ENCODE measurements around the gene SPINT3.

Gene SPINT3

GRCh38 chr20:45515147-45515913 lies at the start of gene SPINT3:
Gene SPINT3 (minus strand): TSS chr20:45515622. CDS start chr20:45515608, 14 bp downstream.
- Histone ChIP-seq H4K20me1 (ENCODE audit: control insufficient read depth, insufficient read depth, low read depth, low read length) (no peaks in the 10 kb centered on the region), H3K79me2 (ENCODE audit: control insufficient read depth, low read length) (no peaks in the 10 kb centered on the region), H3F3A (ENCODE audit: control insufficient read depth, insufficient read depth) (no peaks in the 10 kb centered on the region), H3K4me1 (ENCODE audit: control insufficient read depth, low read length) (no peaks in the 10 kb centered on the region), H3K4me2 (ENCODE audit: low read length) (no peak within 1 kb of the TSS), H3K9me3 (ENCODE audit: control insufficient read depth, insufficient read depth, low read length) (no peaks in the 10 kb centered on the region), H3K27me3 (ENCODE audit: control insufficient read depth, low read length) (0 out of 2 replicates have a peak, but pooled peaks cover 5% of the 10 kb centered on the region), H3K4me3 (ENCODE audit: low read length) (no peak within 1 kb of the TSS), H3K27ac (ENCODE audit: low read depth, low read length) (no peak within 1 kb of the TSS), H3K9me2 (replicated peaks; ENCODE audit: control insufficient read depth, low read length) (no peaks in the 10 kb centered on the region), H3K36me3 (ENCODE audit: control insufficient read depth, low read length) (no peaks in the 10 kb centered on the region)
- TF ChIP-seq CTCF (IDR thresholded peaks at IDR 0.05; ENCODE audit: low read depth, low read length, poor library complexity, severe bottlenecking), result no peak
- TF ChIP-seq EZH2phosphoT487 (IDR thresholded peaks at IDR 0.05; ENCODE audit: borderline replicate concordance, low read length), result no peak

- Histone ChIP-seq H3K9me3 (ENCODE audit: control insufficient read depth, insufficient read depth, low read length) (no peaks in the 10 kb centered on the region), H3K27me3 (ENCODE audit: control insufficient read depth, low read length) (0 out of 2 replicates have a peak, but pooled peaks cover 2% of the 10 kb centered on the region), H3K4me1 (ENCODE audit: control insufficient read depth, low read length) (no peaks in the 10 kb centered on the region), H3K4me2 (ENCODE audit: low read length) (no peak overlapping the region), H3K4me3 (ENCODE audit: low read length) (no peak overlapping the region), H3K79me2 (ENCODE audit: control insufficient read depth, low read length) (no peaks in the 10 kb centered on the region), H3K9me2 (replicated peaks; ENCODE audit: control insufficient read depth, low read length) (no peaks in the 10 kb centered on the region), H3K27ac (ENCODE audit: low read depth, low read length) (no peak overlapping the region), H4K20me1 (ENCODE audit: control insufficient read depth, insufficient read depth, low read depth, low read length) (no peaks in the 10 kb centered on the region), H3K36me3 (ENCODE audit: control insufficient read depth, low read length) (no peaks in the 10 kb centered on the region), H3F3A (ENCODE audit: control insufficient read depth, insufficient read depth) (no peaks in the 10 kb centered on the region)
- TF ChIP-seq EZH2phosphoT487 (IDR thresholded peaks at IDR 0.05; ENCODE audit: borderline replicate concordance, low read length) (no peak), CTCF (IDR thresholded peaks at IDR 0.05; ENCODE audit: low read depth, low read length, poor library complexity, severe bottlenecking) (no peak)
Measured at GRCh38 chr20:45564760-45565276, 49.4 kb upstream of the SPINT3 start.

GRCh38 chr20:45555198-45555597 lies 39.8 kb upstream of the SPINT3 start:
- Histone ChIP-seq H3K9me3 (ENCODE audit: control insufficient read depth, insufficient read depth, low read length) (no peaks in the 10 kb centered on the region), H3K9me2 (replicated peaks; ENCODE audit: control insufficient read depth, low read length) (no peaks in the 10 kb centered on the region), H3K4me2 (ENCODE audit: low read length) (no peak overlapping the region), H4K20me1 (ENCODE audit: control insufficient read depth, insufficient read depth, low read depth, low read length) (no peaks in the 10 kb centered on the region), H3F3A (ENCODE audit: control insufficient read depth, insufficient read depth) (no peaks in the 10 kb centered on the region), H3K27ac (ENCODE audit: low read depth, low read length) (no peak overlapping the region), H3K27me3 (ENCODE audit: control insufficient read depth, low read length) (no peaks in the 10 kb centered on the region), H3K4me1 (ENCODE audit: control insufficient read depth, low read length) (no peaks in the 10 kb centered on the region), H3K79me2 (ENCODE audit: control insufficient read depth, low read length) (no peaks in the 10 kb centered on the region), H3K4me3 (ENCODE audit: low read length) (no peak overlapping the region), H3K36me3 (ENCODE audit: control insufficient read depth, low read length) (no peaks in the 10 kb centered on the region)
- TF ChIP-seq CTCF (IDR thresholded peaks at IDR 0.05; ENCODE audit: low read depth, low read length, poor library complexity, severe bottlenecking), result no peak
- no peak for TF ChIP-seq EZH2phosphoT487 (IDR thresholded peaks at IDR 0.05; ENCODE audit: borderline replicate concordance, low read length)

Measured in DOHH2 (cell line).